NCI-H526 (cell line): Measurements from ENCODE around the gene SPDYE4.
A peak's percentile ranks its signal among the peaks of the same experiment; 100 is the strongest.
"Not testable (repeated sequence)": the region's sequence is repeated elsewhere in the genome, so short reads cannot be mapped to it uniquely, and the experiment has no call there.

ENCODE experiments used
- DNase-seq, 2 experiments: peaks; one replicate each; lab custom pipeline; 2025; lab: John Stamatoyannopoulos, UW

SPDYE4 gene, protein sequence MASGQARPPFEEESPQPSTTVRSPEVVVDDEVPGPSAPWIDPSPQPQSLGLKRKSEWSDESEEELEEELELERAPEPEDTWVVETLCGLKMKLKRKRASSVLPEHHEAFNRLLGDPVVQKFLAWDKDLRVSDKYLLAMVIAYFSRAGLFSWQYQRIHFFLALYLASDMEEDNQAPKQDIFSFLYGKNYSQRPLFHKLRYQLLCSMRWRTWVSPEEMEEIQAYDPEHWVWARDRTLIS

DNA sequence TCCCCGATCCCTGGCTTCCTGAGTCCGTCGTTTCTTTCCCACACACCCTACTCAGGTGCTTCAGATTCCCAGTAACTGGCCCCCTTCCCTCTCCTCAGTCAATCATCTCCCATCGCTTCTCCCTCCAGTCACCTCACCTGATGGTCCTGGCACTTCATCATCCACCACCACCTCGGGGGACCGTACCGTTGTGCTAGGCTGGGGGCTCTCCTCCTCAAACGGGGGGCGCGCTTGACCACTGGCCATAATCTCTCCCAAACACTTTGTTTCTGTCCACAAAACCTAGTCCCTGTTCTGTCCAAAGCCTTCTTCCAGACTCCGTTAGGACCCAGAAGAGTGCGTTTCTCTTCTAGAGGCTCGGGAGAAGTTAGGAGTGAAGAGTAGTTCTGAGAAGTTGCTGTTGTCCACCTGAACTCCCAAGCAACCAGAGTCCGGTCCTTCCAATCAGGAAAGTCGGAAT lies at the start of gene SPDYE4:
Gene SPDYE4 (minus strand): TSS at position 410 of the 460 bp plus-strand sequence. CDS start 164 bp downstream, at position 246.
- DNase-seq, result no peak

DNA sequence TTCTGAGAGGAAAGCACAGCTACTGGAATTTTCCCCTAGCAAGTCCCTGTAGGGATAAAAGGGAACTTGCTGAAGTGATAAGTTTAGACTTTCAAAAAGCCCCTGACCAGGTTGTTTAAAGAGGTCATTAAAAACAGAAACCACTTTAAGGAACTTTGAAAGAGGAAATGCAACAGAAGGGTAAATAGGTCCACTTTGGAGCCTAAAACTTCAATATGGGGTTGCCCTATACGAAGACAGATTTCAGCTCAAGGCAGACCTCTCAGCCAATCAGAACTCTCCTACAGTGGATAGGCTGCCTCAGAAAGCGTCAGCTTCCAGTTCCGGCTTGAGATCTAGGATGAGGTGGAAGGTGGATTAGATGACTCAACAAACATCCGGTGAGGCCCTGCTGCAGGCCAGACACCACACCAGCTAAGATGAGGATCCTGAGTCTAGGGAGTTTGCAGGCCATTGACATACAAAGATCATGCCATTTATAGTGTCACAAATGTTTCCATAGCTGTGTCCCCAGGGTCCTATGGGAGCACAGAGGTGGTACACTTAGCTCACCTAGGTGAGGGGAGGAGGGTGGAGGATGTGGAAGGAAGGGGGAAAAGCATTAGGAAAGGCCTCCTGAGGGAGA lies 48.7 kb upstream of the SPDYE4 start:
- no peak for DNase-seq

DNA sequence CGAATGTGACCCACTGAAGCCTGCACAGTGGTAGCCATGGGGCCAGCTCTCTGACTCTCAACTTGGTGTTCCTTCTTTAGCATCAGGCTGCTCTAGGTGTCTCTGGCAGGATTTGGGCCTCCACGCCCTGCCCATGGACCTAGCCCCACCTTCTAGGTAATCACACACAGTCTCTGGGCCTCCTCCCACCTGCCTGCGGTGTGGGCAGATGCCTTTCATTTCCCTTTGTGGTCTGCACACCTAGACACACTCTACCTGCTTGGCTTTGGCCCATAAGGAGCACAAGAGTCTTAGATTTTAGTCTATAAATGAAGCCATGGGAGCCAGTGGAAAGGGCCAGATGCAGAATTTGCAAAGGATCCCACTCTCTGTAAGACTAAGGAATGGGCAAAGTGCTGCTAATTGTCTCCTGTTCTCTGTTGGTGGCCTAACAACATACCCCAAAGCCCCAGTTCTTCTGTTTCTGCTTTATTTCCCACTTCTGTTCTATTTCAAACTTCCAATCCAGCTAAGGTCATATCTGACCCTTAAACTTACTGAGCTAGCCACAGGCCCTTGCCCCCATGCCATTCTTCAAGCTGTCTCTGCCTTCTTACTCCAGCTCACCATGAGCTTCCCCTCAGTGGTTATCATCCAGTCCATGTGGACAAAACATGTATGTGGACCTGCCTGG lies 48.0 kb upstream of the SPDYE4 start:
- no peak for DNase-seq

DNA sequence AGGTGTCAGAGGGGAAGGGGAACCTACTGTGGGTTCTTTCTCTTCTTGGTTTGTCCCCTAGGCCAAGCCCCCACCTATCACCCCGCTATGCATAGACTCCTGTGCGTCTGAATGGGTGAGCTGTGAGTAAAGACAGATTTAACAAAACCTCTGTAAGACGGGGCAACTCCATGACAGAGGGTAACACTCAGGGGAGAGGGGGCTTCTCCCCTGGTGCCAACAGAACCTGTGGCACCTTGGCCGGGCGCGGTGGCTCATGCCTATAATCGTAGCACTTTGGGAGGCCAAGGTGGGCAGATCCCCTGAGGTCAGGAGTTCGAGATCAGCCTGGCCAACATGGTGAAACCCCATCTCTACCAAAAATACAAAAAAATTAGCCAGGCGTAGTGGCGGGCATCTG lies 47.0 kb upstream of the SPDYE4 start:
- not testable (repeated sequence) for DNase-seq

DNA sequence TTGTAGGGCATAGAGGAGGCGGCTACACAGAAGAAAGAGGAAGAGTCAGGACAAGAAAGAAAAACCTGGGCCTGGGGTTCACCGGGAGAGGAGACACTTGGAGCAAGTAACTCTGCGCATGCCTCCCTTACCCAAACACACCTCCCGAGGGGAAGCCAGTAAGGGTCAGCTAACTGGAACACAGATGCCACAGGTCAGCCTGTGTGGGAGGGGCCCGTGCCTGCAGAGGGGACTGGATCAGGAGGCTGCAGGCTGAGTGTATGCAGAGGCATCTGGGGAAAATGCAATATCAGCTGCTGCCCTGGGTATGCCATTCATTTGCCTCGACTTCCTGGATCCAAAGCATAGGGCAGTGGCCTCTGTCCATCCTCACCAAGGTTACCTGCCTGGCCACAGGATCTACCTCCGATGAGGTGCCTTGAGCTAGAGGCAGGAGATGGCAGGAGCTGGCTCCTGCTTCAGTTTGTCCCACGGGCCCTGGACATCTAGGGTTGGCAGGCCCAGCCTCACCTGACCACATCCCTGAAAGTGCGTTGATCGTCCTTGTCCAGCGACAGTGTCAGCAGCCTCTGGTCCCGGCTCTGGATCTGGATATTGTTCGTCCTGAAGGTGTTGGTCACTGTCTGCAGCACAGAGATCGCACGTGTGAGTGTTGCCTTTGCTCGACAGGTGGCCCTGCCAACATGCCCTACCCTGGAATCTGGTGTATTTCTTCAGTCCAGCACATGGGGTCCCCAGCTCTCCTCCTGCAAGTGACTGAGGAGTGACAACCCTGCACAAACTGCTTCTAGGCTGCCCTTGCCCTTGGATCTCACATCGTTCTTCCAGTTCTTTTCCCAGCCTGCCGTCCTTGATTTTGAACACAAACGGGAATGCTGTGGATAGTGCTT lies 45.4 kb upstream of the SPDYE4 start:
- peak in 1 of 2 experiments; percentile 50 for DNase-seq

DNA sequence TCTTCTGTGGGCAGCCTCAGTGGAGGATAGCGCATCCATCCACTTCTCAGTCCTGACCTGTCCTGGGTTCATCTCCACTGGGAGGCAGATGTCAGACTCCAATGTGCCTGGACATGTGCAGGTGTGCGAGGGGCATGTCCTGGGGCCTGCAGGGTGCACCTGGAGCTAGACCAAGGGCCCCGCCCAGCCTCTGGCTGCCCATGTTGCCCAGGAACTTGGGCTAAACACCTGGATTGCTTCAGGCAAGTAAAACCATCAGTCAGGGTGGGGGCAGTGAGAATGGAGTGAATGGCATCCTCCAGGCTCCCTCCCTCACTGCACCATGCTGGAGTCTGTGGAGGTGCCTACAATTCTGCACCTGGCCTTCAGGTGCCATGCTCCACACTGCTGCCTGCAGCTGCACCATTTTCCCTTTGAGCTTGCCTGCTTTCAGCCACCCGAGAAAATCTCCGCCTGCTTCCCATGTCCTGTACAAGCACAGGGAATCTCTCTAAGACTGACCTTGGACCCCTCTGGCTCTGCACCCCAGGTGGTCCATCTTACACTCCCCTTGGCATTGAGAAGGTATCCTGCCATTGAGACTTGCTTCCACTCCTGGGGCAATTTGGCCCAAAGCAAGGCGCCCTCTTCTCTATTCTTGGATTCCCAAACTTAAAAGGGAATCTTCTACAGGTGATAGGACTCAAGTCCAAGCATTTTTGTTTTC lies 42.9 kb upstream of the SPDYE4 start:
- no peak for DNase-seq

DNA sequence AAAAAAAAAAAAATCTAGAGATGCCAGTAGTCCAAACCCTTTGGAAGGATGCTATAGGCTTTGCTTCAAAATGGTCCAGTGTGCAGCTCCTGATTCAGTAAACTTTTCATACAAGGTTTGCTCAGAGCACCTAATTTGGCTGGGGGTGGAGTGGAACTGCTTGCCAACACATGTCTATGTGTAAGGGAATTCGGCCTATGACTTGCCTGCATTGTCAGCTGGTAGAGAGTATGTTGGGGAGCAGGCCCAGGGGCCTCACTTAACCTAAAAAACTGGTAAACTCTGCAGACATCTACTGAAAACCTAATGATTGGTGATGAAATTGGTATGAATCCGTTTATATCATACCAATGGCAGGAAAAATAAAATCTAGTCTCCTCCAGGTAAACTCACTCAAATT lies 42.3 kb upstream of the SPDYE4 start:
- no peak for DNase-seq

DNA sequence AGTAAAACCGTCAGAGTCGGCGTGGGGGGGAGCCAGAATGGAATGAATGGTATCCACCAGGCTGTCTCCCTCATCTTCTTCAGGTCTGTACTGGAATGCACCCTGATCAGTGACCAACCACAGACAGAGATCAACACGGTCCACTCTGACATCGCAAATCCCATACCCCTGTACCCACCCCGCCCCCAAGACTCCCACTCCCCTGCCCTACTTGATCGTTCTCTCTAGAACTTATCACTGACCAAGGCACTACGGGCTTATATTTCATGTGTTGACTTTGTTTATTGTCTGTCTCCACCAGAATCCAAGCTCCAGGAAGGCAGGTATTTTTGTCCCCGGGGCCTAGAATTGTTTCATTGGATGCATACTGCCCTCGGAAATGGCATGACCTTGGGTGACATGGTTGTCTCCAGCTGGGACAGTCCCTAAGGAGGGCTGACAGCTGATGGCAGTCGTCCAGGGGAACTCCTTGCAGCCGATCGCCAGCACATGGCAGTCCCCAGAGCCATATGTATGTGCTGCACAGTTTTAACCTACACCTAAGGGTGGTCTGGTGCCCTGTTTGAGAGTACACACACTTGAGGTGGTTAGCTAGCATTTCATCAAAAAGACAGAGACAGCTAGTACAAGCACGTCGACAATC lies 41.3 kb upstream of the SPDYE4 start:
- DNase-seq, result no peak

DNA sequence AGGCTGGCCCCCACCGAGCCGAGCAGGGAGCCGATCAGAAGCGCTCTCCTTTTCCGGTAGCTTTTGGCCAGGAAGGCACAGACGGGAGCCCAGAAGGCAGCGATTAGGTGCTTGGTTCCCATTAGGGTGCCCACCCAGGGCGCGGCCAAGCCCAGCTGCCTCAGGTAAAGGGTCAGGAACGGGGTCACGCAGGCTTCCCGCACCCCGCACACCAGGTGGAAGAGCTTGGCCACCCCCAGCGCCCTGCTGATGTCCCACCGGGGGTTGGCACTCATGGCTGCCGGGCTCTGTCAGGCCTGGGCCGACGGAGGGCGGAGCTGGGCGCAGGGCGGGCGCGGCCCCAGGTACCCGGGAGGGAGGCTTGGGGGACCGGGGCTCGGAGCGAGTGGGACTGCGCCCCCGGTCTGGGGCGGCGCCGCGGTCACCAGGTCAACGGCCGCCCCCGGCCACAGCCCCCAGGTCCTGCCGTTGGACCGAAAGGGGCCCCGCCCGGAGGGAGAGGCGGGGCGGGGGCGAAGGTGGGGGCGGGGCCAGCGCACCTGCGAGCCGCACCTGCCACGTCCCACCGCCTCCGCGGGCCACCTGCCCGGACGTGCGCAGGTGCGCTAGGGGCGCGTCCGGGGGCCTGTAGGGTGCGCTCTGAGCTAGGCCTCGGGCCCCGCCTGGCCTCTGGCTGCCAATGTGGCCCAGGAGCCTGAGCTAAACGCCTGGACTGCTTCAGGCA lies 40.7 kb upstream of the SPDYE4 start, which contains the start of gene MFSD6L:
Gene MFSD6L (minus strand): TSS at position 520 of the 724 bp plus-strand sequence. CDS start 245 bp downstream, at position 275.
- peak; percentile 48 to 87 for DNase-seq

DNA sequence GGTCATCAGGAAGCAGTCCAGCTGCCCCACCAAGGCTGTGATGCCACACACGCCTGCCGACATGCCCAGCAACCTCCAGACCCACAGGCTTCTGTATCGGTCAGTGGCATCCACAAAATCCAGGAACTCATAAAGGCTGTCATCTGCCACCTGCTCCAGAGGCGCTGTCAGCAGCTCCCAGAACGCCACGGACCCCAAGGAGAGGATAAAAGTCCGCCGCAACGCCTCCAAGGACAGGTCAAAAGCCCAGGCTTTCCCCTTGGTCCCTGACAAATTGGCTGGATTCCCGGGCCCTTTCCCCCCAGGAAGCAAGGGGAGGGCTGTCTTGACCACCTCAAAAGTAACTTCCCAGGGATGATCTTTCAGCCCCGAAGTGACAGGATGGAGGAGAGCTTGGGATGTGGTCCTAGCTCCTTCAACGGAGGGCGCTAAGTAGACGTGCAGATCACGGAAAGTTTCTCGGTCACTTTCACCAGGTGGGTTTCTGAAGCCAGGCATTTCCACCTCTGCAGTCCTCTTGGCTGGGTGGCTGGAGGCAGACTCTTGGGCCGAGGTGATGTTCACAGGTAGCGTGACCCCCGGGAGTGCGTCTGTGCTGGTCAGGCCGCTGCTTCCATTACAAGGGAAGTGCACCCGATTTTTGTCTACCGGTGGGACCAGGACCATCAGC lies 40.0 kb upstream of the SPDYE4 start:
- DNase-seq, result no peak

DNA sequence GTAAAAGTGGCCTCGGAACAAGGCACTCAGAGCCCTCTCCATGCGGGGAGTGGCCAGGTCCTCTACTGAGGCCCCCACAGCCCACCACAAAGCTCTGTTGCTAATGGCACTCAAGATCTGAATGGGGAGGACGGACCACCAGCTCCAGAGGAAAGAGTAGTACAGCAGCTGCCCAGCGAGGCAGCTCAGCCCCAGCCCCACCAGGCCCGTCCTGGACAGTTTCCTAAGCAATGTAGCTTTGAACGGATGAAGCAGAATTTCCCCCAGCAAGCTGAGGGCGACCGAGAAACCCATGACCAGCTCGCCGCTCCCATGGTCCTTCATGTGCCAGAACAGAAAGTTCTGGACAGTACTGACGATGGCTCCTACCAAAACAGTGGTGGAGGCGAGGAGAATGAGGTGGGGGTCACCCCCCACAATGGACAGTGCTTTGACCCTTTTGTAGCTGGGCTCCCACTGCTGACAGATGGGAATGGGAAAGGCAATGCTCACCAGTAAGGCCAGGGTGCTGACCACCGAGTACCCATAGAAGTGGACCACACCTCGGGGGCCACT lies 39.4 kb upstream of the SPDYE4 start:
- no peak for DNase-seq

DNA sequence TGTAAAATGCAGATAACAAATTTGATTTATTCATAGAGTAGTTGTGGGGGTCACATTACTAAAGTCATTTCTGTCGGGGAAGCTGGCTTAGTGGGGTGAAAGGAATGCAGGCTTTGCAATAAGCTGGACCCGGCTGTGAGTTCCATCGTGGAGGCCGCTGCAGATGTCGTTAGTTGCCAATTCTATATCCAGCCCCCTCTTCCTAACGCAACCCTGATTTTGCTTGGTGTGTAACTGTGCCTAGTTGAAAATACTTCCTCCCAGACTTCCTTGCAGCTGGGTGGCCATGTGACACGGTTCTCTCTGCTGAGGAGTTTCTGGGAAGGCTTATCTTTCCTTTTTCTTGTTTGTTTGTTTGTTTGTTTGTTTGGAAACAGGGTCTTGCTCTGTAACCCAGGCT lies 36.3 kb upstream of the SPDYE4 start:
- no peak for DNase-seq

DNA sequence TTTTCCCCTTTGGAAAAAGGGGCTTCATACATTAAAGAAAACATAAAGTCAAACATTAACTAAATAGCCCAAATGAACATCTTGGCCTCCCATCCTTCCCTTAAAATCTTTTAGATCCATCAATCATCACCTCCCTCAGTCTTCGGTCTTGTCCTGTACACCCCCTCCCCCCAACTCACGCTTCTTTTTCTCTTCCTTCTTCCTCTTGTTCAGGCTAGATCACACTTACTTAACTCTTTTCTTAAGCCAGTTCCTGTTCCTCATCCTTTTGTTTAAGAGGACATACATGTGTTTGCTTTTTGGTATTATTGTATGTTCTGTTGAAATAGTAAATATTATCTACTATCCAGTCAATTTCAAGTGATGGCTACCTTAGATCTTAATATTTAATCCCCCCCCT lies 35.3 kb upstream of the SPDYE4 start:
- no peak for DNase-seq

DNA sequence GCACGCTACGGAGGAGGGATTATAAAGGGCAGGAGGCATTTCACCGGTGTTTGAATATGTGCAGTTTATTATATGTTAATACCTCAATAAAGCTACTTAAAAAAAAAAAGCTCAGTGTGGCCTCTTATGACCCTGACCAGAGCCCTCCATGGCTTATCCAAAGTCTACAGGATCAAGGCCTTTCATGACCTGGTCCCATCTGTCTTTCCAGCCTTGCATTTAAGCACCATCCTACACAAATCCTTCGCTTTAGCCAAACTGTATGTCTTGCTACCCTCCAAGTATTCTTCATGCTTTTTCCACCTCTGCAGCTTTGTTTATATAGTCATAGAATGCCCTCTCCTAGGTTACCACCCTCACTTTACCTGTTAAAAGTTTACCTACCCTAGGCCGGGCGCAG lies 34.3 kb upstream of the SPDYE4 start:
- no peak for DNase-seq

DNA sequence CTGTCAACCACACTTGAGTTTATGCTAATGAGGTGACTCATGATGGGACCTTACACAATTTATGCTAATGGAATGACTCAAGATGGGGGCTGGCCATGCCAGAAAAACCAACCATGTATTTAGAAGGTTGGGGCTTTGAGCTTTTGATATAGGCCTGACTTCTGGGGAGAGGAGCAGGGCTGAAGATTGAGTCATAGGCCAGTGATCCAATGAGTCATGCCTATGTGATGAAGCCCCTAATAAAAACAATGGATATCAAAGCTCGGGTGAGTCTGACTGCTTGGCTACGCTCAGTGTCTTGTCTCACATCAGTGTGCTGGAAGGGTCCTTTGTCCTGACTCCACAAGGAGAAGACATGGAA lies 33.5 kb upstream of the SPDYE4 start:
- DNase-seq, result no peak

DNA sequence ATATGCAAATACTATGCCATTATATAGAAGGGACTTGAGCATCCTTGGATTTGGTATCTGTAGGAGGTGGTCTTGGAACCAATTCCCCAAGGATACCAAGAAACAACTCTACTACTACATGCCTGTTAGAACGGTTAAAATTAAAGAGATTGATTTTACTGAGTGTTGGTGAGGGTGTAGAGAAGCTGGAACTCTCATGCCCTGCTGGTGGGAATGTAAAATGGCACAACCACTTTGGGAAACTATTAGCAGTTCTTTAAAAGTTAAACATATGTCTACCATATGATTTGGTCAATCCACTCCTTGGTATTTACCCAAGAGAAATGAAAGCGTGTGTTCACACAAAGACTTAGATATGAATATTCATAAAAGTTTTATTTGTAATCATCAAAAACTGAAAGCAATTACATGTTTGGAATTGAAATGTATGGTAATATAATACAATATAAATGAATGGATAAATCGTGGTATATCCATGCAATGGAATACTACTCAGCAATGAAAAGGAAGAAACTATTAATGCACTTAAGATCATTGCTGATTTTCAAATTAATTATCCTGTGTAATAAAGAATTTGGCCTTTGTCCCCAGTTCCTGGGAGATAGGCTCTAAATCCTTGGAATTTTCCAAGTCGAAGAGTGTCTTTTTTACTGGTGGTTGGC lies 33.0 kb upstream of the SPDYE4 start:
- no peak for DNase-seq

DNA sequence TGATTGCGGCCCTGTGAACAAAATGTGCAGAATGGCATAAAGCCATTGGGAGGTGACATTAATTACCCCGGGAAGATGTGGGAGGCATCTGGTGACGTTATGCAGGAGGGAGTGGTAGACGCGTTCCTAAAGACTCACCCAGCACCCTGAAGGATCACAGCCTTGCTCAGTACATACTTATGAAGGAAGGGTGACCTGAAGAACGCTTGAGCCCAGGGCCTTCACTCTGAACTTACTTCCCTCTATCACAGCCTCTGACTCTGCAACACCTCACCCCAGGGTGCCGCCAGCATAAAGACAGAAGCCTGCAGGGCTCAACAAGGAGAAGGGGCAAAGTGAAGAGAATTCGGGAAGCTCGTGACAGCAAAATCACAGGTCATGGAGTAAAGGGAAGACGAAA lies 31.4 kb upstream of the SPDYE4 start:
- DNase-seq, result no peak

DNA sequence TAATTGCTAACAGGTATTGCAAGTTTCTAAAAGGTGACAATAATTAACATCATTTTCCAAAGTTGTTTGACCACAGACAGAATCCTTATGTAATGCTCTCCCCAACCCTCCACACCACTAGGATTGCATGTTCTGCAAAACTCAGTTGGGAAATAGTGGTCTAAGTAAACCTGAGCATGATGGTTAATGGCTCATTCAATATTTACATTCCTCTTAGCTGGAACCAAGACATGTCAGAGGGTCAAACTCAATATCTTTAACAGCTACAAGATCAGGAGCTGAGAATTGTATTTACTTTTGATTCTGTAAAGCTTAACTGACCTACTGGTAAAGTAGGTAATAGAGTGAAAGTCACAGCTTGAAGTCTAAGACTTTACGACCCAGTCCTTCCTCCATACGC lies 30.7 kb upstream of the SPDYE4 start:
- DNase-seq, result no peak
